Measurements from ENCODE around the gene CRYAB.

CRYAB gene

GRCh38 chr11:111911563-111912401 lies at the start of gene CRYAB:
Gene CRYAB (minus strand): TSS chr11:111911770. CDS start chr11:111911724, 46 bp downstream.
- DNase-seq, result no peak

GRCh38 chr11:111960916-111961315 lies 49.3 kb upstream of the CRYAB start:
- DNase-seq, result no peak

GRCh38 chr11:111957663-111958444 lies 46.3 kb upstream of the CRYAB start:
- no peak for DNase-seq

- no peak for DNase-seq
Measured at GRCh38 chr11:111954154-111954553, 42.6 kb upstream of the CRYAB start.

- no peak for DNase-seq
Measured at GRCh38 chr11:111951565-111951964, 40.0 kb upstream of the CRYAB start.

GRCh38 chr11:111949519-111950426 lies 38.2 kb upstream of the CRYAB start:
- DNase-seq, result no peak

- no peak for DNase-seq
Measured at GRCh38 chr11:111947143-111947542, 35.6 kb upstream of the CRYAB start.

- no peak for DNase-seq
Measured at GRCh38 chr11:111946499-111946898, 34.9 kb upstream of the CRYAB start.

- DNase-seq, result no peak
Measured at GRCh38 chr11:111945198-111945597, 33.6 kb upstream of the CRYAB start.

GRCh38 chr11:111944651-111945051 lies 33.1 kb upstream of the CRYAB start:
- no peak for DNase-seq

GRCh38 chr11:111944139-111944538 lies 32.6 kb upstream of the CRYAB start:
- DNase-seq, result no peak

- DNase-seq, result no peak
Measured at GRCh38 chr11:111942829-111943228, 31.3 kb upstream of the CRYAB start.

- DNase-seq, result no peak
Measured at GRCh38 chr11:111941963-111942362, 30.4 kb upstream of the CRYAB start.

GRCh38 chr11:111939836-111940604 lies 28.4 kb upstream of the CRYAB start:
- DNase-seq, result no peak

- DNase-seq, result peak; percentile 25
Measured at GRCh38 chr11:111938687-111939160, 27.2 kb upstream of the CRYAB start.

GRCh38 chr11:111937844-111938243 lies 26.3 kb upstream of the CRYAB start:
- DNase-seq, result no peak

- DNase-seq, result no peak
Measured at GRCh38 chr11:111937461-111937769, 25.8 kb upstream of the CRYAB start.

- DNase-seq, result no peak
Measured at GRCh38 chr11:111936040-111936540, 24.5 kb upstream of the CRYAB start.

- DNase-seq, result no peak
Measured at GRCh38 chr11:111935317-111936039, 23.9 kb upstream of the CRYAB start.

- DNase-seq, result no peak
Measured at GRCh38 chr11:111934306-111934705, 22.7 kb upstream of the CRYAB start.

- no peak for DNase-seq
Measured at GRCh38 chr11:111933872-111934271, 22.3 kb upstream of the CRYAB start.

Measured in stimulated activated CD4-positive, alpha-beta T cell treated with anti-CD3 and anti-CD28 coated beads, Interleukin-4, amount 100 ng/mL, for 1 hour (primary cell).